Measurements from ENCODE around the gene MAML3.
"Not testable (repeated sequence)": the region's sequence is repeated elsewhere in the genome, so short reads cannot be mapped to it uniquely, and the experiment has no call there.

MAML3 gene

GRCh38 chr4:139718358-139718757, 435.6 kb downstream of the MAML3 start:
- DNase-seq, result no peak

DNA sequence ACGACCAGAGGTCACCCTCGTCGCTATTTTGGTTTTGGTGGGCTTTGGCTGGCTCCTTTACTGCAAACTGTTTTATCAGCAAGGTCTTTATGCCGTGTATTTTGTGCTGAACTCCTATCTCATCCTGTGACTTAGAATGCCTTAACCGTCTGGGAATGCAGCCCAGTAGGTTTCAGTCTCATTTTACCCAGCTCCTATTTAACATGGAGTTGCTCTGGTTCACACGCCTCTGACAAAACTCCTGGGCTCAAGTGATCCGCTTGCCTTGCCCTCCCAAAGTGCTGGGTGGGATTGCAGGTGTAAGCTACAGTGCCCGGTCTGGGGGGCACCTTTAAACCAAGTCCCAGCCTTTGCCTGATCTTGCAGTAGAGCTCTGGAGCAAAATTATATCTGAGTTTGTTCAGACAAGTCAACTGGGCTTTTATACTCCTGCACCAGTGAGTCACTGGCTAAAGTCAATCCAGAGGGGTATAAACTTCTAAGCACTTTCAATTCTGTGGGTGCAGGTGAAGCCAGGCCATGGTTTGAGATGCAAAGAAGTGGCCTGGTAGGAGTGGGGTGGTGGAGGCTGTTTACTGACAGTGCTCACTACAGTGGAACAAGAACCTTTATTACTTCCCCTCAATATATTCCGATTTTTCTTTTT, 438.1 kb downstream of the MAML3 start:
- DNase-seq, result no peak

DNA sequence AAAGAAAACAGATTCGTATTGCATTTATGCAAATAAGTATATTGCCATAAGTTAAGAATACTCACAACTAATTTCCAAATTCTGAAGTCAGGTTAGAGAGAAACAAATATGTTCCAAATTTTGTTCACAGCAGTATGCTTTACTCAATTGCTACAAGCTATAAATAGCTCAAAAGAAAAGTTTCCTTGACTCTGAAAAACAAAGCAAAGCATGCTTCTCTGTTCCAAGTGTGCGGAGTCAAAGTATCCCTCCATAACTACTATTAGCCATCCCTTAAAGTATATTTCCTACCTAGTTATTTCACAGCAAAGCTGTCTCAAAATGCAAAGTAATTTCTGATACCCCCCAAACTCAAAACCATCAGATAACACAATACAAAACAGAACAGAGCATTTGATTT, 441.1 kb downstream of the MAML3 start:
- no peak for DNase-seq

GRCh38 chr4:139711461-139711860, 442.5 kb downstream of the MAML3 start:
- DNase-seq, result no peak

DNA sequence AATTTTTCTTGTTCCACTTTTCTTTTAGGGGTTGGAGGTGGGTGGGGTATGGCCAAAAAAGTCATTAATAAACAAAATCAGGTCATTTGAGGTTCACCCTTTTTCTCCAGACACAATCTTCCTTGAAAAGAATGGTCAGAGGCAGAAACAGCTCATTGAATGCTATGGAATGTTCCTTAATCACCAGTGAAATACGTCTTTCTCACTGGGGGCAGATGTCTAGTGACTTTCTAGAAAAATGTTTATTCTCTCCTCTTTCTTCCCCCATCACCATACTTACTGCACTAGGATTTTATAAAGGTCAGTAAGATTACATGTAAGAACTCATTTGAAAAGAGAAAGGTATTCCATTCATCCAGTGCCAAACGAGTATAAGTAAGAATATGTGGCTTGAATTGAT, 443.9 kb downstream of the MAML3 start:
- DNase-seq, result no peak

- DNase-seq, result no peak
Observed at GRCh38 chr4:139709660-139710059, 444.3 kb downstream of the MAML3 start.

DNA sequence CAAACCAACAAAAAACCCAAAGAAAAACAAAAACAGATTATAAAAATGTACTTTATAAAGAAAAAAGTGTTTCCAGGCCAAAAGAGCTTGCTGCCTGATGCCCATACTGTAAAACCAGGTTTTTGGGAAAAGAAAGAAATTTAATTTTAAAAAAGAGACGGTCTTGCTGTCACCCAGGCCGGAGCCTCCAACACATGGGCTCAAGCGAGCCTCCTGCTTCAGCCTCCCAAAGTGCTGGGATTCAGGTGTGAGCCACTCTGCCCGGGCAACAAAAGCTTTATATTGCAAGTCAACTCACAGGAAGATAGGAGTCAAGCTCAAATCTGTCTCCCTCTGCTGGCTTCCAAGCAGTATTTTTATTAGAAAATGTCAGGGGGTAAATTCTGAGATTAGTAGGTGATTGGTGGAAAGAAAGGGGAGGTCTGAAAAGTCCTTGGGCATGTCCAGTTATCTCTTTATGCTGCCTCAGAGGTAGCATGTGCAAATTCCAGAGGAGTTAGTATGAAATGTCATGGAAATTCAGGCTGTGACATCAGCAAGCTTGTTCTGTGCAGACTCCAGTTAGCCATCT, 449.0 kb downstream of the MAML3 start:
- DNase-seq, result peak in 2 of 4 experiments; percentile 21 to 25

DNA sequence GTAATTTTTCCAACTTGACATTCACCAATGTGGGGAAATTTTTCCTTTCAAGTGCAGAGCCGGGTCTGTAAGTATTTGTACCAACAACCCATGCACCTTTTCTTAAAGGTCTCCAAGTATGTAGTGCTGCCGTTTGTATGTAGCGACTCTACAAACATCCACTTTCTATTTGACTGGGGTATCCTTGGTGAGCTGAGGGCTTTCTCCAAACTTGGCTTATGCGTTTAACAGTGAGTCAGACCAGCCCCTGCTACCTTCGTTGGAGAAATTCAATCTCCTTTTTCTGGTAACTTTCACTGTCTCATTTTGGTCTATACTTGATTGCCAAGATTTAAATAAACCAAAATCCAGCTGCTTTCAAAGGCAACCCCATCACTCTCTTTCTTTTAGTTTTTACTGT, 453.4 kb downstream of the MAML3 start:
- DNase-seq, result no peak

- DNase-seq, result not testable (repeated sequence)
Observed at GRCh38 chr4:139698167-139698925, 455.6 kb downstream of the MAML3 start.

GRCh38 chr4:139696491-139696890, 457.5 kb downstream of the MAML3 start:
- DNase-seq, result no peak

- DNase-seq, result no peak
Observed at GRCh38 chr4:139694522-139695107, 459.4 kb downstream of the MAML3 start.

DNA sequence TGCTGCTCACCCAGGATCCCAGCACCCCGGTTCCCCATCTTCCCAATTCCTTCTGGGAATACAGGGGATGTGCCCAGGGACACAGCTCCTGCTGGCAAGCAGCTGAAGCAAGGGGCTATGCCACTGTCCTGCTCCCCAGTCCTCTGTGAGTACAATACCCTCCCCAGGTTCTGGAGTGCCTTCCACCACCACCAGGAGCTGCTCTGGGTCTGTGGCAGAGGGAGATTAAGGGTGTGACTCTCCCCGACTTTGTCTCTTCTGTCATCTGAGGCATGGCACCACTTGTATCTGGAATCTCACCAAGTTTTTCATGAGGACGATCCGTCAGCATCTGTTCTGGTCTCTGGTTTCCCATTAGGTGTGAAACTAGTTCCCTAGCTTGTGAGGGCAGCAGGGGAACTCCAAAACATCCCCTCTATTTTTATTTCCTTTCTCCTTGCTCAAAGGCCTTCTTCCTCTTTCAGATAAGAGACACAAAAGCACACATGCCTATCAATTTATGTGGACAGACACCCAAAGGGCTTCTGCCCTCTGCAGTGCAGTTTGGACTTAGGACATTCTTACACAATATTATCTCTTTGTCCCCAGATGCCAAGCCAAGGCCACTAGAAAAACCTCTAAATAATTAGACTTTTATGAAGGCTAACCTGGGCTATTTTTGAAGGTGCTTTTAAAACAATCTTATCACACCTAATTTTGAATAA, 461.5 kb downstream of the MAML3 start:
- DNase-seq, result peak; percentile 45 to 71 (median 62)

GRCh38 chr4:139690419-139690818, 463.6 kb downstream of the MAML3 start:
- no peak for DNase-seq

DNA sequence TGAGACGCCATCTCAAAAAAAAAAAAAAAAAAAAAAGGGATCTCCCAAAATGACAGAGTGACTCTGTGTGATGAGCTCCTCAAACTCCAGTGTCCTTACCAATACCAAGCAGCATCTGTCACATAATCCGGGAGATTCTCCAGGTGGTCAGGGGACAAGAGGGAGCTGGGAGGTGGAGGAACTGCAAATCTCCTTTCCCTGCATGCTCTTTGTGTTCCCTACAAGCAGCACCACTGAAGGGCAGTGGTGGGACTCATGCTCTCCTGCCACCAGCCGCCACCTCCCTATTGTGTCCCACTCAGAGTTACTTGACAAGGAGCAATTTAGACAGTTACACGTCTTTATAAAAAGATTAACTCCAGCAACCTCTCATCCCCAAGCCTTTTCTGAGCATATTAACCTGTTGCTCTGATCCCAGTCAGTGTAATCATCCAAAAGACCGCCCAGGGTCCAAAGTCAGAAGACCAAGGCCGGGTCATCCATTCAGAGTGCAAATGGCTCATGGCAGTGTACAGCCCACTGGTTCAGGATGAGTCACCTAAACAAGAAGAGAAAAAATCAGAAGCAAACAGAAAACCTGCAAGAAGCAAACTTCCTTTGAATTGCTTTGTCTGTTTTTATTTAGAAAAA, 464.8 kb downstream of the MAML3 start:
- DNase-seq, result peak in 3 of 4 experiments; percentile 27 to 39 (median 32)

DNA sequence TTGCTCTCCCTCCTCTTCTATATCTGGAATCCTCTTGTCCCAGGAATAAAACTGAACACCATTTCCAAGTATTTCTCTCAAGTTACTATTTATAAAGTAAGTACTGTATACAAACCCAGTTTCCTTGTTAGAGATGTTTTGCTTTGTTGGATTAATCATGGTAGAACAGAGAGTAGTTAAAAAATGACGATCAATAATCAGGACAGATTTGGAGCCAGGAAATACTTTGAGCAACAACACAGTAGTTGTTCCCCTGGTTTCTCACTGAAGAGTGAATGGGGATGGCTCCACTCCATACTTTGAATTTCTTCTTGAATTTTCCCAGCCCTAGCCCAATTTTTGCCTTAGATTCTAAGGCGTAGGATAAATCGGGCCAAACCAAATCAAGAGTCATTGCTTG, 467.0 kb downstream of the MAML3 start:
- no peak for DNase-seq

GRCh38 chr4:139686130-139686529, 467.9 kb downstream of the MAML3 start:
- DNase-seq, result no peak

DNA sequence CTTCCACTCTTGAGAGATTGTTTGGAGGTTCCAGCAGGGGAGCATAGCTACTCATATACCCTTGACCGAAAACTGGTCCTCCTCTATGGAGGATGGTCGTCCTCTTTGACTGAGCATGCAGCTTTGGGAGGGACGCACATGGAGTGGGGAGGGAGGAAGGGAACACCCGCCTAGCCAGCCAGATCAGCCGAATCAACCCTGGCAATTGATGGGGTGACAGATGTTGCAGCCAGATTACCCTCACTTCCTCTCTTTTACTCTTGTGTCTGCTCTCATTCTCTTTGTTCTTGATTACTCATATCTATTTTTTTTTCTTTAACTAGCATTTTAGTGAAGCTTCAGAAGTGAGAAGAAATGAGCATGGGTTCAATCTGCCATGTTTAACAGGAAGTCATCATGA, 468.8 kb downstream of the MAML3 start:
- peak in 1 of 4 experiments; percentile 14 for DNase-seq

DNA sequence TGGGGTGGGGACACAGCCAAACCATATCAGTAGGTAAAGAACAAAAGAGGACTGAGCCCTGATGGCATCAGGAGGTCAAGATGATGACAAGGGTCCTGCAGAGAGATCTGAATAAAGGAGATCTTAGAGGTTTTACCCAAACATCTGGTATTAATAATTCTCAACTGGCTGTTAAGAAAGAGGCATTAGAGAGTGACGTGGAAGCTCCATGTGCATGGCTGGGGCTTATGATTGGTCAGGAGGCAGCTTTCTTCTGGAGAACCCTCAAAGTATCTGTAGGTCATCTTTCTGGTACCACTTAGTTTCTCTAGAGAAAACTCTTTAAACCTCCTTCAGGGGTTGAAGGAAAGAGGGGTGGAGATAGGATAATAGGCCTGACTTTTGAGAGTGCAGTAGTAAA, 469.6 kb downstream of the MAML3 start:
- DNase-seq, result no peak

DNA sequence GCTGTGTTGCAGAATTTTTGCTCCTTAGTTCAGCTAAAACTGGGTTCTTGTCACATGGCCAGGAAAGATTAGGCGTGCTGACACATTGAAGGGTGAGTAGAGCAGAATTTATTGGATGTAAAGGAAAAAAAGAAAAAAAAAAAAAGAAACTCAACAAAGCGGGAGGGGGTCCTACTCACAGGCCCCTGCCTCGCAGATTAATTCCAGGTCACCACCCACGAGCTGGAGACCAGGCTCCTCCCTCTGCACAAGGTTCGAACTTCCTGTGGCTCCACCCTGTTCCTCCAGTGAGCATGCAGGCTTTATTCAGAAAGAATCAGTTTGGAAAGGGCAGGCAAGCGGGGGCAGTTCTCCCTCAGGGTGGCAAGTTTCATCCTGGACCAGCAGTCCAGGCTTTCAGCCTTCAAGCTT, 471.2 kb downstream of the MAML3 start:
- DNase-seq, result no peak

DNA sequence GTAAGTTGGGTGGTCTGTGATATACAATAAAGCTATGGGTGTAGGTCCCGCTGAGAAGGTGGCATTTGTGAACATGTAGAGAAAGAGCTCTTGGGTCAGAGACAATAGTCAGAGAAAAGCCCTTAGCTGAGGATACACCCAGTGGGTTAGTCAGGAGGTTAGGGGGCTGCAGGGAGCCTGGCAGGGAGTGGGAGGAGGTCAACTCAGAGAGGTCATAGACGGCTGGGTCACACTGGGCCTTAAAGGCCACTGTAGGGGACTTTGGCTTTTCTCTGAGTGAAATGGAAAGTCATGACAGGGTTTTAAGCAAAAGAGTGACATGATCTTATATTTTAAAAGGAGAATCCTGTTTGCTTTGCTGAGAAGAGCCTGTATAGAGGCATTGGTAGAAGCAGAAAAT, 471.7 kb downstream of the MAML3 start:
- DNase-seq, result no peak

DNA sequence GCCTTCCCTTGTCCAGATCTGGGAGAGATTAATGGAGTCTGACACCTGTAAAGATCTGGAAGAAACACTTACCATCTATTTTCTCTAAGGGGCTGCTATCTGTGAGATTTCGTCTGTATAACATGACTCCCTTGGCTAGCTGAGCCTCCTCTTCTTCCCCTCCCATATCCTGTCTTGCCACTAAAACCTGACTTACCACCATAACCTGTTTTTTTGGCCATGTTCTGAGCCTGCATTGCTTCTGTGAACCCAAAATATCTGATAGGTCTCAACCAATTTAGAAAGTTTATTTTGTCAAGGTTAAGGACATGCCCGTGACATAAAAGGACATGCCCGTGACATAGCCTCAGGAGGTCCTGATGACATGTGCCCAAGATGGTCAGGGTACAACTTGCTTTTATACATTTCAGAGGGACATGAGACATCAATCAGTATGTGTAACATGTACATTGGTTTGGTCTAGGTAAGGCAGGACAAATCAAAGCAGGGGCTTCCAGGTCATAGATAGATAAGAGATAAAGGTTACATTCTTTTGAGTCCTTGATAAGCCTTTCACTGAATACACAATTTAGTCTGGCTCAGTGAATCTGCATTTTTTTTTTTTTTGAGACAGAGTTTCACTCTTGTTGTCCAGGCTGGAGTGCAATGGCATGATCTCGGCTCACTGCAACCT, 476.9 kb downstream of the MAML3 start:
- no peak for DNase-seq

DNA sequence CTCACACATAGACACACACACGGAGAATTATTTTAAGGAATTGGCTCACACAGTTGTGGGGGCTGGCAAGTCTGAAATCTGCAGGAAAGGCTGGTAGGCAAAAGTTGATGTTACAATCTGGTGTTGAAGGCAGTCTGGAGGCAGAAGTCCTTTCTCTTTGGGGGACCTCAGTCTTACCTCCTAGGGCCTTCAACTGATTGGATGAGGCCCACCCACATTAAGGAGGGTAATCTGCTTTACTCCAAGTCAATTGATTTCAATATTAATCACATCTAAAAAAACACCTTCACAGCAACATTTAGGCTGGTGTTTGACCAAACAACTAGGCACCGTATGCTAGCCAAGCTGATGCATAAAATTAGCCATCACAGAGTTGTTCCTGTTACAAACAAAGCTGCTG, 477.6 kb downstream of the MAML3 start:
- DNase-seq, result no peak
